ENCODE data around the gene INS.
"Not testable (repeated sequence)": the region's sequence is repeated elsewhere in the genome, so short reads cannot be mapped to it uniquely, and the experiment has no call there.

The INS gene

GRCh38 chr11:2202071-2202899 lies 41.3 kb upstream of the INS start:
- Mint-ChIP-seq H3K4me1 (ENCODE audit: low read depth) (no peaks in the 10 kb centered on the region), H3K27ac (no peak overlapping the region), H3K4me3 (no peak overlapping the region)

GRCh38 chr11:2201542-2201941 lies 40.5 kb upstream of the INS start:
- Mint-ChIP-seq H3K4me3 (no peak overlapping the region), H3K27ac (no peak overlapping the region), H3K4me1 (ENCODE audit: low read depth) (no peaks in the 10 kb centered on the region), H3K9me3 (no peaks in the 10 kb centered on the region), H3K27me3 (peaks cover 6% of the 10 kb centered on the region), H3K36me3 (ENCODE audit: low read depth) (no peaks in the 10 kb centered on the region)

More at GRCh38 chr11:2202071-2202899, 41.3 kb upstream of the INS start:
- H3K36me3 Mint-ChIP-seq (ENCODE audit: low read depth): no peaks in the 10 kb centered on the region
- no peaks in the 10 kb centered on the region for H3K9me3 Mint-ChIP-seq
- H3K27me3 Mint-ChIP-seq: no peaks in the 10 kb centered on the region

GRCh38 chr11:2200957-2201519 lies 40.0 kb upstream of the INS start:
- peaks cover 11% of the 10 kb centered on the region for H3K27me3 Mint-ChIP-seq
- H3K27ac Mint-ChIP-seq: no peak overlapping the region
- H3K4me1 Mint-ChIP-seq (ENCODE audit: low read depth): no peaks in the 10 kb centered on the region
- no peaks in the 10 kb centered on the region for H3K36me3 Mint-ChIP-seq (ENCODE audit: low read depth)
- no peak overlapping the region for H3K4me3 Mint-ChIP-seq
- H3K9me3 Mint-ChIP-seq: no peaks in the 10 kb centered on the region

DNA sequence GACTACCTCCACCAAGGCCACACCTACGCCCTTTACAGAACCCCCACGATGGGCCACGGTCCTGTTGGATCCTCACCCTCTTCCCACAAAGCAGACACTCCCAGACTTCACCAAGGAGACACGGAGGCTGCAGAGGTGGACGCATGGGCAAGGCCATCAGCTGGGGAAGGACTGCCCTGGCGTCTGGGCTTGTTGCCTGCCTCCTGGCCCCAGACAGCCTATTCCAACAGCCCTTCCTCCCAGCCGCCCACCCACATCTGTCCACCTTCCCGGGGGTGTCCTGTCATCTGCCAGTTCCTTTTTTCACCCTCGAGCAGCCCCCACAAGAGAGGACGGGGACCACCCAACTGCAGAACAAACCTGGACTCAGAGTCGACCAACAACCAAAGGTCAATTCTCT lies 39.5 kb upstream of the INS start:
- Mint-ChIP-seq H3K27me3 (peaks cover 12% of the 10 kb centered on the region), H3K27ac (no peak overlapping the region), H3K4me3 (no peak overlapping the region), H3K36me3 (ENCODE audit: low read depth) (no peaks in the 10 kb centered on the region), H3K9me3 (no peaks in the 10 kb centered on the region), H3K4me1 (ENCODE audit: low read depth) (no peaks in the 10 kb centered on the region)

GRCh38 chr11:2199466-2200341 lies 38.7 kb upstream of the INS start:
- H3K4me3 Mint-ChIP-seq: no peak overlapping the region
- H3K4me1 Mint-ChIP-seq (ENCODE audit: low read depth): no peaks in the 10 kb centered on the region
- no peaks in the 10 kb centered on the region for H3K9me3 Mint-ChIP-seq
- no peaks in the 10 kb centered on the region for H3K36me3 Mint-ChIP-seq (ENCODE audit: low read depth)
- H3K27me3 Mint-ChIP-seq: peaks cover 12% of the 10 kb centered on the region
- no peak overlapping the region for H3K27ac Mint-ChIP-seq

- no peaks in the 10 kb centered on the region for H3K4me1 Mint-ChIP-seq (ENCODE audit: low read depth)
- H3K4me3 Mint-ChIP-seq: no peak overlapping the region
- no peaks in the 10 kb centered on the region for H3K36me3 Mint-ChIP-seq (ENCODE audit: low read depth)
- no peak overlapping the region for H3K27ac Mint-ChIP-seq
- peaks cover 12% of the 10 kb centered on the region for H3K27me3 Mint-ChIP-seq
- H3K9me3 Mint-ChIP-seq: no peaks in the 10 kb centered on the region
Measured at GRCh38 chr11:2198621-2199365, 37.8 kb upstream of the INS start.

DNA sequence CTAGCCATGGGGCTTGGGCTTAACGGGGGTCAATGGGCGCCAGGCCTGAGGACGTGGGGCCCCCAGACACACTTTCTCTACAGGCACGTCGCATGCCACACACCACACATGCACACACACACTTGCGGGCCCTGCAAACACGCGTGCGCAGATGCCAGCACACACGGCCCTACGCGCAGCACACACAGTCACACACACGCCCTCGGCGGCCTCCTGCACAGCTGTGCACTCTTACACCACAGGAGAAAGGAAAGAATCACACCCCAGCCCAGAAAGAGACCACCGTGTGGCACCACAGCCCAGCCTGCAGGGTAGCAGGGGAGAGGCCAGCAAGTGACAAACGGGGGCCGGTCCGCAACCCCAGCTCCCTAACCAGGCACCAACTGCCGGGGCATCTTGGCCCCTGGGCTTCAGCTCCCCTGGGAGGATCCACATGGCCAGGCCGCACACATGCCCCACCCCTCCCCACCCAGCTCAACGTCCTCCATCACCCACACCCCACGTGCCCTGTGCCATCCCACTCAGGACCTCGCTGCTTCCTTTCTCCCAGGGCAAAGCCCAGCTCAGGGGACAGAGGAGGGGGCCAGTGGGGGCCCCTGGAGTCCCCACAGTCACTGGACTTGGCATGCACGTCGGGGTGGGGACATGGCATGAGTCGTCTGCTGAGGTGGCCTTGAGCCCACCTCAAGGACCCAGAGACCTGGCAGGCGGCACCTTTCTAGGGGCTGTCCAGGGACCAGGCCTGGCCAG lies 36.9 kb upstream of the INS start:
- no peak overlapping the region for H3K27ac Mint-ChIP-seq
- H3K27me3 Mint-ChIP-seq: peaks cover 12% of the 10 kb centered on the region
- H3K4me3 Mint-ChIP-seq: no peak overlapping the region
- no peaks in the 10 kb centered on the region for H3K36me3 Mint-ChIP-seq (ENCODE audit: low read depth)
- H3K9me3 Mint-ChIP-seq: no peaks in the 10 kb centered on the region
- no peaks in the 10 kb centered on the region for H3K4me1 Mint-ChIP-seq (ENCODE audit: low read depth)

GRCh38 chr11:2196970-2197770 lies 36.2 kb upstream of the INS start:
- no peaks in the 10 kb centered on the region for H3K9me3 Mint-ChIP-seq

GRCh38 chr11:2195756-2196088 lies 34.7 kb upstream of the INS start:
- H3K27me3 Mint-ChIP-seq: peaks cover 13% of the 10 kb centered on the region
- no peak overlapping the region for H3K4me3 Mint-ChIP-seq
- no peaks in the 10 kb centered on the region for H3K36me3 Mint-ChIP-seq (ENCODE audit: low read depth)
- H3K9me3 Mint-ChIP-seq: no peaks in the 10 kb centered on the region
- H3K27ac Mint-ChIP-seq: no peak overlapping the region
- H3K4me1 Mint-ChIP-seq (ENCODE audit: low read depth): no peaks in the 10 kb centered on the region

More at GRCh38 chr11:2196970-2197770, 36.2 kb upstream of the INS start:
- Mint-ChIP-seq H3K36me3 (ENCODE audit: low read depth) (no peaks in the 10 kb centered on the region), H3K27ac (no peak overlapping the region), H3K4me1 (ENCODE audit: low read depth) (no peaks in the 10 kb centered on the region), H3K4me3 (no peak overlapping the region), H3K27me3 (peaks cover 12% of the 10 kb centered on the region)

GRCh38 chr11:2194877-2195755 lies 34.1 kb upstream of the INS start:
- H3K27ac Mint-ChIP-seq: no peak overlapping the region
- H3K36me3 Mint-ChIP-seq (ENCODE audit: low read depth): no peaks in the 10 kb centered on the region
- H3K4me3 Mint-ChIP-seq: no peak overlapping the region

DNA sequence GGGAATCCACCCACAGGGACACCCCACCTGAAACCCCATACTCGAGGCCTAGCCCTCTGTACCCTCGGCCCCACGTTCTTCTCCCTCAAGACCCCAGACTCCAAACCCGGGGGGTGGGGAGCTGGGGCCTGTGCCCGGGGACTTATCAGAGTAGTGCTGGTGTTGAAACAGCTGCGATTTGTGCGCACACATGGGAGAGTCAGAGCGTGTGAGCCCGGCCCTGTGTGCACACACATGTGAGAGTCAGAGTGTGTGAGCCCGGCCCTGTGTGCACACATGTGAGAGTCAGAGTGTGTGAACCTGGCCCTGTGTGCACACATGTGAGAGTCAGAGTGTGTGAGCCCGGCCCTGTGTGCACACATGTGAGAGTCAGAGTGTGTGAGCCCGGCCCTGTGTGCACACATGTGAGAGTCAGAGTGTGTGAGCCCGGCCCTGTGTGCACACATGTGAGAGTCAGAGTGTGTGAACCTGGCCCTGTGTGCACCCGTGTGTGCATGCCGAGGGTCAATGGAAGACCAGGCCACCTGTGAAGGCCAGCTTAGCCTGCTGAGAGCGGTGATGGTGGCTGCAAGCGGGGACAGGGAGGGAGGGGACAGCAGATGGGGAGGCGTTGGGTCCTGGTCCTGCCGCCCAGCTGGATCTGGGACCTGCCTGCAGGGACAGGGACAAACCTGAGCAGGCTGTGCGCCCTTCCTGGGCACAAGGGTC lies 33.0 kb upstream of the INS start:
- H3K27ac Mint-ChIP-seq; H3K4me1 Mint-ChIP-seq (ENCODE audit: low read depth); H3K36me3 Mint-ChIP-seq (ENCODE audit: low read depth); H3K4me3 Mint-ChIP-seq; H3K9me3 Mint-ChIP-seq: not testable (repeated sequence)
- H3K27me3 Mint-ChIP-seq: peaks cover 16% of the 10 kb centered on the region

More at GRCh38 chr11:2194877-2195755, 34.1 kb upstream of the INS start:
- H3K4me1 Mint-ChIP-seq (ENCODE audit: low read depth): no peaks in the 10 kb centered on the region
- H3K27me3 Mint-ChIP-seq: peaks cover 16% of the 10 kb centered on the region
- H3K9me3 Mint-ChIP-seq: no peaks in the 10 kb centered on the region

DNA sequence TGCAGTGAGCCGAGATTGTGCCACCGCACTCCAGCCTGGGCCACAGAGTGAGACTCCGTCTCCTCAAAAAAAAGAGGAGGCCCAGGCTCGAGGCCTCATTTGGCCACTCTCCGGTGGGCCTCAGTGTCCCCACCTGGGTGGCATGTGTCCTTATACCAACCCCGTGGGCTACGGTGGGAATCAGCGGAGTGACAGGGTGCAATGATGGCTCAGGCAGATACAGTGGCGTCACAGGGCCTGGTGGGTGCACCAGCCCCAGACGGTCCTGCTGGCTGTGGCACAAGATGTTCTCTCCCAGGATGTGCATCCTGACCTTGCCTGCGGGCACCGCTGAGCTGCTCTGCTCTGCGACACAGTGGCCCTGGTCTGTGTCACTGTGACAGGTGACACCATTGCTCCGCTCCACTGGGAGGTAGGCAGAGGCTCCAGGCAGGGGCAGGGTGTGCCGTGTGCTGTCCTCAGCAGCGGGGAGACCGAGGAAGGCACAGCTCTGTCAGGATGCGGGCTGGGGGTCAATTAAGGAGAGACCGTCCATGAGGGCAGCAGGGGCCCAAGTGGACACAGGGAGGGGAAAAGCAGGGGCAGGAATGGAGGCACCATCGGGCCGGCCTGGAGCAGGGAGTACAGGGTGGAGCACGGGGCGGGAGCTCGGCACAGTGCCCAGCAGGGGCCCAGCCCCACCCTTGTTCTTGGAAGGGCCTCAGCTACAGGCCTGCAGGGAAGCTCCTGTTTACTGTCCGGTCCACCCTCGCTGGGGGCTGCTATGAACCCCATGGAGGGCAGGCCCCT lies 32.3 kb upstream of the INS start:
- H3K4me3 Mint-ChIP-seq: no peak overlapping the region
- no peaks in the 10 kb centered on the region for H3K4me1 Mint-ChIP-seq (ENCODE audit: low read depth)
- no peak overlapping the region for H3K27ac Mint-ChIP-seq
- no peaks in the 10 kb centered on the region for H3K36me3 Mint-ChIP-seq (ENCODE audit: low read depth)
- H3K27me3 Mint-ChIP-seq: peaks cover 16% of the 10 kb centered on the region
- H3K9me3 Mint-ChIP-seq: no peaks in the 10 kb centered on the region

All from stimulated activated naive CD8-positive, alpha-beta T cell treated with anti-CD3 and anti-CD28 coated beads, Interleukin-15, Interleukin-2, amounts not matched to agents 100 ng/mL and 50 ng/mL, for 24 hours (primary cell).